Measurements from ENCODE around the gene ADGRB2.

ADGRB2 gene, protein sequence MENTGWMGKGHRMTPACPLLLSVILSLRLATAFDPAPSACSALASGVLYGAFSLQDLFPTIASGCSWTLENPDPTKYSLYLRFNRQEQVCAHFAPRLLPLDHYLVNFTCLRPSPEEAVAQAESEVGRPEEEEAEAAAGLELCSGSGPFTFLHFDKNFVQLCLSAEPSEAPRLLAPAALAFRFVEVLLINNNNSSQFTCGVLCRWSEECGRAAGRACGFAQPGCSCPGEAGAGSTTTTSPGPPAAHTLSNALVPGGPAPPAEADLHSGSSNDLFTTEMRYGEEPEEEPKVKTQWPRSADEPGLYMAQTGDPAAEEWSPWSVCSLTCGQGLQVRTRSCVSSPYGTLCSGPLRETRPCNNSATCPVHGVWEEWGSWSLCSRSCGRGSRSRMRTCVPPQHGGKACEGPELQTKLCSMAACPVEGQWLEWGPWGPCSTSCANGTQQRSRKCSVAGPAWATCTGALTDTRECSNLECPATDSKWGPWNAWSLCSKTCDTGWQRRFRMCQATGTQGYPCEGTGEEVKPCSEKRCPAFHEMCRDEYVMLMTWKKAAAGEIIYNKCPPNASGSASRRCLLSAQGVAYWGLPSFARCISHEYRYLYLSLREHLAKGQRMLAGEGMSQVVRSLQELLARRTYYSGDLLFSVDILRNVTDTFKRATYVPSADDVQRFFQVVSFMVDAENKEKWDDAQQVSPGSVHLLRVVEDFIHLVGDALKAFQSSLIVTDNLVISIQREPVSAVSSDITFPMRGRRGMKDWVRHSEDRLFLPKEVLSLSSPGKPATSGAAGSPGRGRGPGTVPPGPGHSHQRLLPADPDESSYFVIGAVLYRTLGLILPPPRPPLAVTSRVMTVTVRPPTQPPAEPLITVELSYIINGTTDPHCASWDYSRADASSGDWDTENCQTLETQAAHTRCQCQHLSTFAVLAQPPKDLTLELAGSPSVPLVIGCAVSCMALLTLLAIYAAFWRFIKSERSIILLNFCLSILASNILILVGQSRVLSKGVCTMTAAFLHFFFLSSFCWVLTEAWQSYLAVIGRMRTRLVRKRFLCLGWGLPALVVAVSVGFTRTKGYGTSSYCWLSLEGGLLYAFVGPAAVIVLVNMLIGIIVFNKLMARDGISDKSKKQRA (N-terminal part only)

DNA sequence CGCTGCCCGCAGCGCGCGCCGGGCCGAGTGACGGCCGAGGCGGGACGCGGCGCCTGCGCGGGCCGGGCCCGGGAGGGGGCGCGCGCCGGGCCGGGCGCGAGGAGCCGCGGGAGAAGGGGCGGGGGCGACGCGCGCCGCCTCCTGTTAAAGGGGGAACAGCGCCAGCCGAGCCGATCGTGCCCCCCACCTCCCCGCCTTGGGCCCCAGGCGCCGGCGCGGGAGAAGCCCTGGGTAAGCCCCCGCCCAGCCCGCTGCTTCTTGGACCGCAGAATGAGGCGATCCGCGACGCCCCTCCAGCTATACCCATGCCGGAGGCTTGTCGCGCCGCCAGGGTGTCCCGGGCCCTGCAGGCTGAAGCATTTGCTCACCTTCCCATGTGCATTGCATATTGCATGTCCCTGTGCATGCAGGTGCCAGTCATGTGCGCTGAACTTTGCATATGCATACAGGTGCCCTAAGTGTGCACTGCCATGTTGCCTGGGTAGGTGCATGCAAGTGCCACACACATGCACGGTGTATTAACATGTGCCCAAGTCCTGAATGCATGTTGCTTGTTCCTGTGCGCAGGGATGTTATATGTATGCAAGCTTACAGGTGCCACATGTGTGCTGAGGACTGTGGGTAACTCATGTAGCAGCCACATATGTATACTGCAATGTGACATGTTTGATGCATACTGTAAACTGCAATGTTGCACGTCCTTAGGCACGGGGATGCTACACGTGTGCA is at the start of gene ADGRB2:
Gene ADGRB2, minus strand, starts transcription at position 29 of the 729 bp plus-strand sequence. CDS start 7,119 bp downstream, outside the sequence.
- no peak for DNase-seq

DNA sequence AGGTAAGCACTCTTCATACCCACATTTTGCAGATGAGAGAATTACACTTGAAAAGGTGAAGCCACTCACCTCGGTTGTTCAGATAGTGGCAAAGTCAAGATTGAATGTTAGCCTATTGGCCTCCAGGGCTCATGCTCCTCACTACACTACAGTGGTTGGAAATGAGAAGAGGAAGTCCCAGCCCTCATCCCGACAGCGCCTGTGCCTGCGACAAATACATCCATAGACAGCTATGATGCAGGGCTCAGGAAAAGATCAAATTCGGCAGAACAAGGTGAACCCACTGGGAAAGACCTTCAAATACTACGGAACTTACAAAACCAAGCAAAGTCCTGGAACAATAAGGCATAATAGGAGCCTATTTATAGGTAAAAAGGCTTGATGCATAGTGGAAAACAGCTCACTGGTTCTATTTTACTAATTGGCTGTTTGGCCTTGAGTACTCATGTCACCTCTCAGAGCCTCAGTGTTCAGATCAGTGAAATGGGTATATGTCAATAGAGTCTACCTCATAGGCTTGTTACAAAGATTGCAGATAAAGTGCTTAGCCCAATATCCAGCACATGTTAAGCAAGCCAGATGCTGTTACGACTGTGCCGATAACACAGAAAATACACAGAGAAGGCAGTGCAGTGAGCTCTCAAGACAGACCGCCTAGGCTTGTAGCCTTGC is 48.2 kb upstream of the ADGRB2 start:
- DNase-seq = no peak

DNA sequence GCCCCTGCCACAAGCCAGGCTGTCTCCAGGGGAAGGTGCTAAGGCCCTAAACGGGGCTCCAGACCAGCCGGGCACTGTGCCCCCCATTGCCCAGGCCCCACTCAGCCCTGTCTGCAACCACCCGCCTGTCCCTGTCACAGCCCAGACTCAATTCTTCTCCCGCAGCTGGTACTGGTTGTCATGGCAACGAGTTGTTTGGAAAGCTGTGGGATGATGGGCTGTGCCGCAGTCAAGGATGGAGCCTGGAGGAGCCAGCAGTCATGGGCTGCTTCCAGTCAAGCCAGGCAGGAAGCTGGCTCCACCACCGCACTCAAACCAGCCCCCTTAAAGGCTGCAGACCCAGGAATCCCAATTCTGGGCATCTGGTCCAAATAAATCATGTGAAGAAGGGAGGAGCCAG is 47.5 kb upstream of the ADGRB2 start:
- DNase-seq = no peak

DNA sequence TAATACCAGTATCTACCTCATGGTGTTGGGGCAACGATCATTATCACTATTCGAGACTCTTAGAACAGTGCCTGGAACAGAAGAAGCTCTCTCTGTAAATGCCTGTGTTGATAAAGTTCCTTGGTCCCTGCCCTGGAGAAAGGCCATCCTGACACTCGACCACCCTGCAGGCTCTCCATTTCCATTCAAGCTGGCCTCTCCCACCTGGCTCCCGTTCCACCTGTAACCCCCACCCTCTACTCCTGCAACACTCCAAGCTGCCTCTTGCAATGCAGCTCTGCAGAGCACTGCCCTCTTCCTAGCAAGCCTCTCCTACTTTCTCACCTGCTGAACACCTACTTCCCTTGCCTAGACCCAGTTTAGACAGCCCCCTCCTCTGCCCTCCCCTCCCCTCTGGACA is 45.6 kb upstream of the ADGRB2 start:
- DNase-seq = no peak

DNA sequence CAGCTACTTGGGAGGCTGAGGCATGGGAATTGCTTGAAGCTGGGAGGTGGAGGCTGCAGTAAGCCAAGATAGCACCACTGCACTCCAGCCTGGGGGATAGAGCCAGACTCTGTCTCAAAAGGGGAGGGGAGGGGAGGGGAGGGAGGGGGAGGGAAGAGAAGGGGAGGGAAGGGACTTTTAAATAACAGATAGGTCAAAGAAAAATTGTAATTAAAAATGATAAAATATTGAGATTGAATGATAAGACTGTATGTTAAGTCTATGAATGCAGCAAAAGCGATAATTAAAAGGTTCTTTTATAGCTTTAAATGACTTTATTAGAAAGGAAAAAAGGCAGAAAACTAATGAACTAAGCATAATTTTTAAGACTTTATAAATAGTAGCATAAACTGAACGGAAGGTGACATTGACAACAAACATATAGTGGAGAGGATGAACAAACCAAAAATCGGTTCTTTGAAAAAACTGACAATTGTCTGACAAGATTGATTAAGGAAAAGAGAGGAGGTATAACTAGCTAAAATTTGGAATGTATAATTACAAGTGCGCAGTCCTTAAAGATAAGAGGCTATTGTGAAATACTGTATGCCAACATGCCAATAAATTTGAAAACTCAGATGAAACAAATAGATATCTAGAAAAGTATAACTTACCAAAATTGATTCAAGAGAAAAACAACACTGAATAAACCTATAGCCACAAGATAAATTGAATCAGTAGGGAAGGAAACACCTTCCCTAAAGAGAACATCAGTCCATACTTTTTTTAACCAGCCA is 43.3 kb upstream of the ADGRB2 start:
- no peak for DNase-seq

DNA sequence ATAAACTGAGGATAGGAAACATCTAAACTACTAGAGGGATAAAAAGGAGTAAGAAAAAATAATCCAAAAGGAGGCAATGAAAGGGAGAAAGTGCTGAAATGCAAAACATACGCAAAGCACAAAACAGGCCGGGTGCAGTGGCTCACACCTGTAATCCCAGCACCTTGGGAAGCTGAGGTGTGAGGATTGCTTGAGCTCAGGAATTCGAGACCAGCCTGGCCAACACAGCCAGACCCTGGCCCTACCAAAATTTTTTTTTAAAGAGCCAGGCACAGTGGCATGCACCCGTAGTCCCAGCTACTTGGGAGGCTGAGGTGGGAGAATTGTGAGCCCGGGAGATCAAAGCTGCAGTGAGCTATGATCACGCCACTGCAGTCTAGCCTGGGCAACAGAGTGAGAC is 41.2 kb upstream of the ADGRB2 start:
- DNase-seq = no peak

DNA sequence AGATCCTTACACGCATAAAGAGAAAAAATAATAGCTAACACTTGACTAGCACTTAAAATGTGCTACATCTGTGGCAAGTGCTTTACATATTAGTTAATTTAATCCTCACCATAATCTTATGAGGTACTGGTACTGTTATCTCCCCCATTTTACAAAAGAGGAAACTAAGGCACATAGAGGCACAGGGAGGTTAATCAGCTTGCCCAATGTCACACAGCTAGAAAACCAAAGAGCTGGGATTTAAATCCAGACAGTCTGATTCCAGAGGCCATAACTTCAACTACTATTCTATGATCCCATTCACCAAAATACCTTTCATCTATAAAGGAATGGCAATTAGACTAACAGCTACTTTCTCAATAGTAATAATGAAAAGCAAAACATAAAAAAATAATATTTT is 40.0 kb upstream of the ADGRB2 start:
- DNase-seq = no peak

DNA sequence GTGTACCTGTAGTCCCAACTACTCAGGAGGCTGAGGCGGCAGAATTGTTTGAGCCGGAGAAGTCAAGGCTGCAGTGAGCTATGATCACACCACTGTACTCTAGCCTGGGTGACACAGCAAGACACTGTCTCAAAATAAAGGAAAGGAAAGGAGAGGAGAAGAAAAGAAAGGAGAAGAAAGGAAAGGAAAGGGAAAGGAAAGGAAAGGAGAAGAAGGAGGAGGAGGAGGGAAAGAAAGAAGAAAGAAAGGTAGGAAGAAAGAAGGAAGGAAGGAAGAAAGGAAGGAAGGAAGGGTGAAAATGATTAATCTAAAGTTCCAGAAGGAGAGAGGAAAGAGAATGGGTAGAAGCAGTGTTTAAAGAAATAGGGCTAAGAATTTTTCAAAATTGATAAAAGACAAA is 39.5 kb upstream of the ADGRB2 start:
- no peak for DNase-seq

DNA sequence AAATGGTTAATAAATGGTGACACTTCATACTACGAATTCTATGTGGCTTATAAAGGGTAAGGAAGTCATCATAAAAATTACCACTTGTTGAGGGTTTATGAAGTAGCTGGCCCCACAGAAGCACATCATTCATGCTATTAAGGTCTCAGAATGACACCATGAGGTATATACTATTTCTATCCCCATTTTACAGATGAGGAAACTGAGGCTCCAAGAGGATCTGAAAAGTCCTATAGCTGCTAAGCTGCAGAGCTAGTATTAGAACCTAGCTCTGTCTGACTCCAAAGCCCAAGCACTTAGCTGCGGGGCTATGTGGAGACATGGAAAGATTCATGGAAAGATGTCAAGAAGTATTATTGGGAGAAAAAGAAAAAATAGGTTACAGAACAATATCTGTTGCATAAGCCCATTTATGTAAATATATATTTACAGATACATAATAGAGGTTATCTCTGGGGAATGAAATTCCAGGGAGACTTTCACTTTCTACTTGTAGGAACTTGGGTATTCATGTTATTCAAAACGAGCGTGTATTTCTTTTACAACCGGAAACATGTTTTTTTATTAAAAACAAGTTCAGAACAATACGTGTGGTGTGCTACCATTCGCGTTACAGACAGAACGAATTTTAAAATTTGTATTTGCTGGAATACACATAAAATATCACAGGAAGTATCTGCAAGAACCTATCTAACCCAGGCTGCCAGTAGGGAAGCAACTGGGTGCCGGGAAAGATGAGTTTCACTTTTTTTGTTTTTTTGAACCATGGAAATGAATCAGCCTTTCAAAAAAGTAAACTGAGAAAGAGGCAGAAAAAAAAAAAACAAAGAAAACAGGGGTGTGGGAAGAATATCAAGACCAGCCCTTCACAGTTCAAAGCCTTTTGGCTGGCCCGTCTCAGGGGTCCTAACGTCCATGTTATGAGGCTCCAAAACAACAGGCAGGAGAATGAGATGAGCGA is 38.3 kb upstream of the ADGRB2 start:
- no peak for DNase-seq

DNA sequence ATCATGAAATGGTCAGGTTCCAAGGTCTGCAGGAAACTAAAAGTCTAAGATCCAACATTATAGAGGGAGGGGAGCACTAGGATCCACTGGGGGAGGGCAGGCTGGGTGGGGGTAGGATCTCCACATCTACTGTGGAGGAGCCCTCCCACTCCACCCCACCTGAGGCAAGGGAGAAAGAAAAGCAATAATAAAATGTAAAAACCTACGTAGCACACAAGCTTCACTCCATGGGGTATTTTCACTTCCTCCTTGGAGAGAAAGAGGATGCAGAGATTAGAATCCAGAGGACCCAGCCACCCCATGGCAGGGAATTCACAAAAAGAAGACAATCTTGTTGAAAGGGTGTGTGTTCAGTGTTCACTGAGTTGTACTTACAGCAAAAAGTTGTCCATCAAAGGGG is 37.3 kb upstream of the ADGRB2 start:
- DNase-seq = no peak

DNA sequence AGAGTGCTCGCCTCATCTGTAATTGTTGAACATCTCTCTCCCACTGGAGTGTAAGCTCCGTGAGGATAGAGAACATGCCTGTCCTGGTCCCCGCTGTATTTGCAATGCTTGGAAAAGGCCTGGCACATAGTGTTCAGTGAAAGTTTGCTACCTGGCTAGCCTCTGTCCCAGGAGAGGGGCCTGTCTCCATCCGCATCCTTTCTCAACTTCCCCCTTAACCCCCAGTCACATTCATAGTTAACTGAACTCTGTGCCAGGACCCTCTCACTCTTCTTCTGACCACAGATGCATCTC is 36.5 kb upstream of the ADGRB2 start:
- DNase-seq = no peak

DNA sequence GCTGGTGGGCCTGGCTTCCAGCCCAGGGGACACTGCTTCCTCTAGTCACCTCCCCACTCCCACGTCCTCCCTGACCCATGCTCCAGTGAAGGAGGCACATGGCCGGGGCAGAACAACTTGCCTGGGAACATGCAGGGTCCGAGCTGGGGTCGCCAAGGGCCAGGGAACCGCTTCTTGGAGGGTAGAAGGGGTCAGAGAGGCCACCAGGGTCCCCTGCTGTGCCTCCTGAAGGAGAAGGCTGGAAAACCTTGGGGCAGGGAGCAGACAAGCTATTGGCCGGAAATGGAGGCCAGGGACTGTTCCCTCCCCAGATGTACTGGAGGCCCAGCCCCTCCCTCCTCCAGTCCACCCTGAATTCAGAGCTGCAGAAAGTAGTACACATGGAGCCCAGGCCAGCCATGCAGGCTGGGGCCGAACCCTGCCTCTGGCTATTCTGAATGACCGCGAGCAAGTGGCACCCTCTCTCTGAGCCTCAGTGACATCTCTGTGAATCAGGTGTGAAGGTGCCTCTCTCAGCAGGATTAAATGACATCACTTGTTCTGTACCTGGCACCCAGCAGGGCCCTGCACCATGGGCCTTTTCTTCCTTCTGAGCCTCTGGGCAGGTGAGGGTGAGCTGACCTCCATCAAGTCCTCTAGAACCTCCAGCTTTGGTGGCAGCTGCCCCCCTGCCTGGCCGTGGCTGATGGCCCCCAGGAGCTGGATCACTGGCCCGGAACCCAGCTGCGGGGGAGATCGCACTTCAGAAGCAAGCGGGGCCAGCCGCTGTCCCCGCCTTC is 35.9 kb upstream of the ADGRB2 start:
- DNase-seq = no peak

DNA sequence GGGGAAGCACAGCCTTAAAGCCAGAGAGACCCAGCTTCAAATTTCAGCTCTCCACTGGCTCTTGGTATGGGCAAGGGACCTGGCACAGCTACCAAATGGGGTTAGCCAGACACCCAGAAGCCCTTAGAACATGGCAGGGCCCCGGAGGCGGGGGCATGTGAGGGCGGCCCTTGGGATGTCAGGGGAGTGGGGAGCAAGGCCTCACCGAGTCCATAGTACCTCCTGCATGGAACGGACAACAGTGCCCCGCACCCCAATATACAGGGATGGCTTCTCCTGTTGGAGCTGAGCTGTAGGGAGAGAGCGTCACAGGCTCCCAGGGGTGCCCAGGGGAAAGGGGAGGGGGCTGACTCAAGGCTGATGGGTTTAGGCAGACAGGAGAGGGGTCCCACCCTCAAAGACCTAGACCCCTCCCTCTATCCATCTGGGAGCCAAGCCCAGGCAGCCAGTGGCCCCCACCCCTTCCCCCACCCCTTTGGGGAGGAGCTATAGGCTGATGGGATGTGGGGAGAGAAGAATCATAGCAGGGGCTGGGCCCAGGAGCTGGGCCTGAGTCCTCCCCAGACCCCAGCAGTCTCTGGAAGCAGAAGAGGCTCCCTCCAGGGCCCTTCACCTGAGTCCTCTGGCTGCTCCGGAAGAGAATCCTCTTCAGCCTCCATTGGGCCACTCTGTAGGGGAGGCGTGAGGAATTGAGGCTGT is 35.2 kb upstream of the ADGRB2 start:
- no peak for DNase-seq

DNA sequence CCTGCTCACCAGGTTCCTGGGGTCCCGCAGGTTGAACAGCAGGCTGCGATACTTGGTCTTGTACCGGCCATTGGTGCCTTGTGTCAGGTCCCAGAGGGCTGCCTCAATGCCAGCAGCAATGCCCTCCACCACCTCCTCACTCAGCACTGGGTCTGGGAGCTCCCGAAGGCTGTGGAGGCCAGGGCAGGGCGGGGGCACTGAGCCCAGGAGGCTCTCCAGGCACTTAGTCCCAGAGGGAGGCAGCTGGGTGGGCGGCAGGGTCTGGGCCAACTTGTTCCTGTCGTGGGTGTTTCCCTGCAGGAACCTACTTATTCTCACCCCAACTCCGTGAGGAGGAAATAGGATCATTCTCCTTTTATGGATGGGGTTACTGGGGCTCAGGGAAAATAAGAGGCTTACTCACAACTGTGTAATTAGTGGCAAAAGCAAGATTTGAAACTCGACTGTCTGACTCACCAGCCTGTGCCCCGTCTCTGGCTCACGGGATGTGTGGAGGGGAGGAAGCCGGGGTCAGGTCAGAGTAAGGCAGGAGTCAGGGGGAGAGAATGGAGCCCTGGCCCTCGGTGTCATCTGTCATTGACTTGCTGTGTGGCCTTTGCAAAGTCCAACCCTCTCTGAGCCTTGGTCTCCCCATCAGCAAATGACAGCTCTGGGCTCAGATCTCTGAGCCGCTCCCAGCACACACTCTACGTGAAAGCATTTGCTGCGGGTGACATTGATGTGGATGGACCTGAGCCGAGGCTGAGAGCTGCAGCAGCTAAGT is 34.5 kb upstream of the ADGRB2 start:
- no peak for DNase-seq

DNA sequence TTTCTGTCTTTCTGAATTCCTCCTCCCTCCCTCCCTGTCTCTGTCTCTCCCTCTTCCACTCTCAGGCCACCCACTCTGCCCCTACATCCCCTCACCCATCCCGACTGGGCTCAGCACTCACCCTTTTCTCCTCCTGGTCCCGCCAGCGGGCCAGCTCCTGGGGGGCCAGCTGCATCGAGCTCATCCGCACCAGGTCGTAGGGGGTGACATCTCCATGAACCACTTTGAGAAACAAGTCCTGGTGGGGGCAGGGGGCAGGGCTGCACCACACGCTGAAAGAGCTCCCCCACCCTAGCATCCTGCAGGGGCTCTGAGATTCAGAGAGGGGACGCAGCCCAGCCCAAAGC is 33.9 kb upstream of the ADGRB2 start:
- DNase-seq = no peak

DNA sequence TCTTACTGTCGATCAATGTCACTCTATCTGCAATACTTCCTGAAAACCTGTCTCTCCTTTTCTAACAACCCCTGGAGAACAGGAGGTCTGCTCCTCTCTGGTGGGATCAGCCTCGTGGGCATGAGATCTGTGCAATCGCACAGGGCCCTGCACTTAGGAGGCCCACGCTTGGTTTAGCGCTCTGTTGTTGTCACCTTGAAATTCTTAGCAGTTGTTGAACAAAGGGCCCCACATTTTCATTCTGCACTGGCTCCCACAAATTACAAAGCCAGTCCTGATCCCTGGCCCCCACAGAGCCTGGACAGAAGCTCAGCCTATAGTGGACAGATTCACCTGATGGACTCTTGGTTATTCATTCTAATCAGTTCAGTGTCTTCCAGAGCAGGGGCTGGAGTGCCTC is 33.1 kb upstream of the ADGRB2 start:
- no peak for DNase-seq

DNA sequence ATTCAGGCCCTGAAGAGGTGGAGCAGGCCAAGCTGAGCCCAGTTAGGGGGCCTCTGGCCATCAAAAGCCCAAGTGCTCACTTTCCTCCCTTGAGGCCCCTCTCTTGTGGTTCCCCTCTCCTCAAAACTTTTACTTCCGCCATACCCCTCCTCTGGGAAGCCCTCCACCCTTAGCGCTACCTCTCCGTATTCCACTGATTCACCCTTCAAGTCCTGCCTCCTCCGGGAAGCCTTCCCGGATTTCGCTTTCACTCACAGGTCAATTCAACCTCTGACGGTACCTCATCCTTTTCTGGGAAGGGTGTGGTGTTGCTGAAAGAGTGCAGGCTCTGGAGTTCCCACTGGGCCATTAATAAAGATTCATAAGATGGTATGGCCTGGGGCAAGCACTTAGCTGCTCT is 32.6 kb upstream of the ADGRB2 start:
- no peak for DNase-seq
